PC-3 (cell line): ENCODE data around the gene UGT1A10. TPM values are rescaled to one million over a fixed set of nuclear protein-coding genes. Genes with fewer than 3 reads are reported as not detected.

Experiments used
- ATAC-seq: fragments of 200-7000 bp; cut with Tn5 transposase; 2 replicates; pipeline ENCODE4 v1.9.1; 2020; ENCODE audit warnings: mild to moderate bottlenecking, moderate library complexity
- BruUV-seq: library from RNA; stranded (reverse); fragments of 400-500 nt; replicated peaks from 2 replicates; lab custom pipeline; 2021; lab: Mats Ljungman, UMichigan
- CTCF ChIA-PET: fragments of 300-600 bp; sonication (Branson Sonifier 250); formaldehyde crosslinking; loops from one replicate; lab custom pipeline; 2022; ENCODE audit warnings: antibody characterized with exemption; lab: Charles Lee
- POLR2A ChIA-PET: fragments of 300-600 bp; sonication (Branson Sonifier 250); formaldehyde crosslinking; loops from one replicate; lab custom pipeline; 2022; ENCODE audit warnings: antibody characterized with exemption; ENCODE audit not compliant: unreplicated experiment; lab: Charles Lee
- DNase-seq: peaks from one replicate; pipeline ENCODE4 v3.0.0-alpha.2; 2015
- H2AFZ ChIP-seq: fragments of 300-600 bp; sonication (generic); 2 replicates; pipeline ENCODE4 v1.6.0; 2016; ENCODE audit warnings: antibody characterized with exemption, low read length
- H3F3A ChIP-seq: fragments of 300-600 bp; sonication (generic); one replicate; pipeline ENCODE4 v1.6.0; 2017; ENCODE audit warnings: antibody characterized with exemption, low read length, control low read depth, mild to moderate bottlenecking; ENCODE audit not compliant: unreplicated experiment
- H3K27ac ChIP-seq: fragments of 300-600 bp; sonication (generic); 2 replicates; pipeline ENCODE4 v1.5.1; 2016; ENCODE audit warnings: mild to moderate bottlenecking, low read length
- H3K27me3 ChIP-seq: fragments of 300-600 bp; sonication (generic); 2 replicates; pipeline ENCODE4 v1.6.1; 2016; ENCODE audit warnings: low read length, mixed read lengths
- H3K36me3 ChIP-seq: fragments of 300-600 bp; sonication (generic); 2 replicates; pipeline ENCODE4 v1.6.1; 2016; ENCODE audit warnings: low read depth, mixed run types, low read length, mixed read lengths
- H3K4me1 ChIP-seq: fragments of 300-600 bp; sonication (generic); 2 replicates; pipeline ENCODE4 v1.5.1; 2016; ENCODE audit warnings: low read length; ENCODE audit not compliant: insufficient read depth
- H3K4me2 ChIP-seq: fragments of 300-600 bp; sonication (generic); 2 replicates; pipeline ENCODE4 v1.6.0; 2016; ENCODE audit warnings: low read length
- H3K4me3 ChIP-seq: fragments of 300-600 bp; sonication (generic); 2 replicates; pipeline ENCODE4 v1.5.1; 2016; ENCODE audit warnings: mild to moderate bottlenecking, low read length, mixed read lengths
- H3K79me2 ChIP-seq: fragments of 300-600 bp; sonication (generic); 2 replicates; pipeline ENCODE4 v1.6.1; 2017; ENCODE audit warnings: low read length, mixed read lengths
- H3K9ac ChIP-seq: fragments of 300-600 bp; sonication (generic); 2 replicates; pipeline ENCODE4 v1.6.0; 2016; ENCODE audit warnings: mild to moderate bottlenecking, low read length
- H3K9me2 ChIP-seq: fragments of 300-600 bp; sonication (generic); replicated peaks from 2 replicates; pipeline ENCODE4 v1.6.1; 2016; ENCODE audit warnings: mixed run types, low read length, mixed read lengths
- H3K9me3 ChIP-seq: fragments of 300-600 bp; sonication (generic); 2 replicates; pipeline ENCODE4 v1.6.1; 2016; ENCODE audit warnings: low read length, mixed read lengths
- H4K20me1 ChIP-seq: fragments of 300-600 bp; sonication (generic); 2 replicates; pipeline ENCODE4 v1.6.1; 2016; ENCODE audit warnings: low read length, mixed read lengths
- CTCF ChIP-seq: fragments of 300-600 bp; sonication (generic); conservative IDR thresholded peaks from 2 replicates; pipeline ENCODE4 v1.5.1; 2017; ENCODE audit warnings: antibody characterized with exemption, low read depth, mild to moderate bottlenecking, low read length
- EZH2 ChIP-seq: fragments of 300-600 bp; sonication (generic); IDR thresholded peaks from one replicate; pipeline ENCODE4 v1.6.1; 2017; ENCODE audit warnings: antibody characterized with exemption, mild to moderate bottlenecking, low read length; ENCODE audit not compliant: unreplicated experiment
- EZH2phosphoT487 ChIP-seq: fragments of 300-600 bp; sonication (generic); IDR thresholded peaks from 2 replicates; pipeline ENCODE4 v1.6.1; 2018; ENCODE audit warnings: mild to moderate bottlenecking, antibody characterized with exemption, low read length, borderline replicate concordance
- intact Hi-C: fragments of 100-400 bp; cut with micrococcal nuclease; formaldehyde crosslinking; loops from 2 replicates; pipeline ENCODE4 v1.9.0; 2023
- total RNA-seq: library from RNA; depleted of rRNA; stranded (reverse); fragments of >200 nt; gene quantifications from 2 replicates; pipeline ENCODE4 v1.2.3, GENCODE V29; 2014

UGT1A10 gene
- total RNA-seq, 1 experiment from 2014 or later: not detected

- TF ChIP-seq EZH2phosphoT487 (no peak), CTCF (no peak)
- no peaks in the 10 kb centered on the region for H3K79me2 ChIP-seq
- POLR2A ChIA-PET: no interaction called here
- no peaks in the 10 kb centered on the region for H4K20me1 ChIP-seq
- H3K4me2 ChIP-seq: no peak overlapping the region
- no peaks in the 10 kb centered on the region for H3K9me3 ChIP-seq
- H2AFZ ChIP-seq: no peak overlapping the region
- no TSS peak for BruUV-seq
- H3F3A ChIP-seq: no peaks in the 10 kb centered on the region
- H3K9me2 ChIP-seq: no peaks in the 10 kb centered on the region
- CTCF ChIA-PET: no interaction called here
- DNase-seq: no peak
- intact Hi-C loops: no loop called here
- ATAC-seq: no peak
- H3K9ac ChIP-seq: no peak overlapping the region
- no peak overlapping the region for H3K27ac ChIP-seq
- H3K4me3 ChIP-seq: no peak overlapping the region
- no peaks in the 10 kb centered on the region for H3K27me3 ChIP-seq
- no peaks in the 10 kb centered on the region for H3K4me1 ChIP-seq
- no peaks in the 10 kb centered on the region for H3K36me3 ChIP-seq
These were observed 38.1 kb downstream of the UGT1A10 start for GRCh38 chr2:233674314-233674713.

GRCh38 chr2:233674995-233675394, 38.7 kb downstream of the UGT1A10 start:
- Histone ChIP-seq H3K9me3 (no peaks in the 10 kb centered on the region), H3F3A (no peaks in the 10 kb centered on the region), H3K9me2 (no peaks in the 10 kb centered on the region), H3K4me3 (no peak overlapping the region), H3K27me3 (no peaks in the 10 kb centered on the region), H3K36me3 (no peaks in the 10 kb centered on the region), H3K4me2 (no peak overlapping the region), H3K27ac (no peak overlapping the region), H3K79me2 (no peaks in the 10 kb centered on the region), H2AFZ (no peak overlapping the region), H4K20me1 (no peaks in the 10 kb centered on the region), H3K4me1 (no peaks in the 10 kb centered on the region), H3K9ac (no peak overlapping the region)
- ATAC-seq (no peak), DNase-seq (no peak)
- ChIA-PET POLR2A (no interaction called here), CTCF (no interaction called here)
- intact Hi-C loops: no loop called here
- no TSS peak for BruUV-seq
- TF ChIP-seq EZH2 (no peak), CTCF (no peak), EZH2phosphoT487 (no peak)

- no peaks in the 10 kb centered on the region for H3K79me2 ChIP-seq
- intact Hi-C loops: no loop called here
- no peak overlapping the region for H3K4me3 ChIP-seq
- no peaks in the 10 kb centered on the region for H3K36me3 ChIP-seq
- no peaks in the 10 kb centered on the region for H3F3A ChIP-seq
- ATAC-seq (no peak), DNase-seq (no peak)
- TF ChIP-seq EZH2 (no peak), CTCF (no peak), EZH2phosphoT487 (no peak)
- no peaks in the 10 kb centered on the region for H3K9me2 ChIP-seq
- H3K9ac ChIP-seq: no peak overlapping the region
- H4K20me1 ChIP-seq: no peaks in the 10 kb centered on the region
- no peak overlapping the region for H3K27ac ChIP-seq
- CTCF ChIA-PET: no interaction called here
- no peak overlapping the region for H2AFZ ChIP-seq
- H3K9me3 ChIP-seq: no peaks in the 10 kb centered on the region
- BruUV-seq: no TSS peak
- no peaks in the 10 kb centered on the region for H3K4me1 ChIP-seq
- H3K27me3 ChIP-seq: no peaks in the 10 kb centered on the region
- POLR2A ChIA-PET: no interaction called here
- H3K4me2 ChIP-seq: no peak overlapping the region
These were observed 39.8 kb downstream of the UGT1A10 start for GRCh38 chr2:233676046-233676445.
